Activated CD4-positive, alpha-beta T cell treated with anti-CD3 and anti-CD28 coated beads for 36 hours (primary cell): ENCODE measurements around the gene DKKL1. TPM values are rescaled to one million over a fixed set of nuclear protein-coding genes. Genes with fewer than 3 reads are reported as not detected.

ENCODE experiments used
- ATAC-seq: fragments of 200-7000 bp; cut with Tn5 transposase; one replicate; pipeline ENCODE4 v1.10.0; 2021; ENCODE audit warnings: mild to moderate bottlenecking, moderate library complexity
- CTCF ChIA-PET: fragments of 350-600 bp; sonication (Branson Sonifier 250); formaldehyde crosslinking; loops from one replicate; lab custom pipeline; 2021; ENCODE audit warnings: antibody characterized with exemption; lab: Charles Lee
- POLR2A ChIA-PET: fragments of 350-600 bp; sonication (Branson Sonifier 250); formaldehyde crosslinking; loops from one replicate; lab custom pipeline; 2021; ENCODE audit warnings: antibody characterized with exemption, inconsistent platforms; lab: Charles Lee
- DNase-seq: peaks from one replicate; pipeline ENCODE4 v3.0.0-alpha.2; 2020
- H3K27ac Mint-ChIP-seq: one replicate; pipeline ENCODE4 v1.8.0; 2021; ENCODE audit warnings: mixed read lengths
- H3K27me3 Mint-ChIP-seq: one replicate; pipeline ENCODE4 v1.8.0; 2021; ENCODE audit warnings: mixed read lengths
- H3K36me3 Mint-ChIP-seq: one replicate; pipeline ENCODE4 v1.8.0; 2021; ENCODE audit warnings: low read depth, mixed read lengths
- H3K4me1 Mint-ChIP-seq: one replicate; pipeline ENCODE4 v1.8.0; 2021; ENCODE audit warnings: mixed read lengths
- H3K4me3 Mint-ChIP-seq: one replicate; pipeline ENCODE4 v1.8.0; 2021; ENCODE audit warnings: mild to moderate bottlenecking, moderate library complexity, mixed read lengths
- H3K9me3 Mint-ChIP-seq: one replicate; pipeline ENCODE4 v1.8.0; 2021; ENCODE audit warnings: low read depth, mixed read lengths
- intact Hi-C, 2 experiments: fragments of 100-400 bp; cut with DNase I in 1 of 2; cut with micrococcal nuclease in 1 of 2; formaldehyde crosslinking; loops; one replicate each; pipeline versions ENCODE4 v1.14.2 to v1.15.1; 2022 to 2024; cut with DNase I, micrococcal nuclease
- total RNA-seq, 2 experiments: library from RNA; stranded (reverse); gene quantifications; one replicate each; pipeline ENCODE4 v1.2.3, GENCODE V29; 2021

The DKKL1 gene
- total RNA-seq, 2 experiments from 2014 or later, result not detected

- intact Hi-C loops, result loop anchor here in 1 of 2 experiments (2.0 kb wide), 1 partner anchor 15 kb away; no protein-coding TSS in a partner anchor
- H3K36me3 Mint-ChIP-seq, result no peaks in the 10 kb centered on the region
- ATAC-seq (no peak), DNase-seq (no peak)
- peaks cover 78% of the 10 kb centered on the region for H3K27me3 Mint-ChIP-seq
- CTCF ChIA-PET, result interaction anchor here (0.6 to 1.6 kb wide), 3 partner anchors 8 to 713 kb away, joined by 3 to 6 read pairs (median 3); no protein-coding TSS in a partner anchor
- POLR2A ChIA-PET, result no interaction called here
- no peaks in the 10 kb centered on the region for H3K9me3 Mint-ChIP-seq
- H3K4me3 Mint-ChIP-seq, result peak within 1 kb of the TSS; percentile 57
- H3K27ac Mint-ChIP-seq, result no peak within 1 kb of the TSS
- peaks cover 50% of the 10 kb centered on the region for H3K4me1 Mint-ChIP-seq
These were observed 59.7 kb downstream of the DKKL1 start, which contains the start of gene PTH2 for GRCh38 chr19:49423071-49423984. TSS of gene PTH2 (minus strand) at chr19:49423441. CDS start at chr19:49423339, 102 bp downstream.

- H3K4me3 Mint-ChIP-seq, result peak overlapping the region; percentile 15
- POLR2A ChIA-PET, result no interaction called here
- H3K27me3 Mint-ChIP-seq, result peaks cover 81% of the 10 kb centered on the region
- H3K36me3 Mint-ChIP-seq, result no peaks in the 10 kb centered on the region
- intact Hi-C loops, result loop anchor here in 1 of 2 experiments (2.0 kb wide), 1 partner anchor 15 kb away; no protein-coding TSS in a partner anchor
- ATAC-seq (no peak), DNase-seq (no peak)
- CTCF ChIA-PET, result interaction anchor here (0.6 to 1.6 kb wide), 3 partner anchors 9 to 713 kb away, joined by 3 to 6 read pairs (median 3); no protein-coding TSS in a partner anchor
- no peaks in the 10 kb centered on the region for H3K9me3 Mint-ChIP-seq
- H3K27ac Mint-ChIP-seq, result no peak overlapping the region
- H3K4me1 Mint-ChIP-seq, result peaks cover 54% of the 10 kb centered on the region
These were observed 60.3 kb downstream of the DKKL1 start for GRCh38 chr19:49423985-49424303.

Other genes starting within 250 kb of the DKKL1 start
- 1 to 10 TPM; 3.5 to 4.3 TPM for gene LIN7B, start 249.5 kb upstream of the DKKL1 start, total RNA-seq
- 1 to 10 TPM; 1.7 to 2.0 TPM for gene C19orf73, start 244.7 kb upstream of the DKKL1 start, total RNA-seq
- gene PPFIA3, start 244.3 kb upstream of the DKKL1 start, total RNA-seq, result 1 to 10 TPM; 5.4 to 6.1 TPM
- not detected for gene HRC, start 208.5 kb upstream of the DKKL1 start, total RNA-seq
- 1 to 10 TPM; 1.5 to 1.9 TPM for gene TRPM4, start 206.1 kb upstream of the DKKL1 start, total RNA-seq
- 1 to 10 TPM in 1 of 2 experiments, under 1 TPM in 1; 0.42 to 1.3 TPM for gene SLC6A16, start 38.7 kb upstream of the DKKL1 start, total RNA-seq
- 100 to 1,000 TPM; 152 to 191 TPM for gene CD37, start 28.5 kb upstream of the DKKL1 start, total RNA-seq
- gene TEAD2, start 1.5 kb upstream of the DKKL1 start, total RNA-seq, result not detected
- 1 to 10 TPM in 1 of 2 experiments, under 1 TPM in 1; 0.96 to 1.2 TPM for gene KASH5, start 24.4 kb downstream of the DKKL1 start, total RNA-seq
- gene PTH2, start 59.6 kb downstream of the DKKL1 start, total RNA-seq, result not detected
- gene GFY, start 61.5 kb downstream of the DKKL1 start, total RNA-seq, result not detected
- gene SLC17A7, start 77.7 kb downstream of the DKKL1 start, total RNA-seq, result under 1 TPM; 0.07 to 0.14 TPM
- 100 to 1,000 TPM; 117 to 138 TPM for gene PIH1D1, start 87.9 kb downstream of the DKKL1 start, total RNA-seq
- gene ALDH16A1, start 89.3 kb downstream of the DKKL1 start, total RNA-seq, result 10 to 100 TPM; 26.8 to 33.3 TPM
- 10 to 100 TPM; 38.6 to 43.2 TPM for gene FLT3LG, start 110.3 kb downstream of the DKKL1 start, total RNA-seq
- gene RPL13A, start 123.7 kb downstream of the DKKL1 start, total RNA-seq, result 1,000 to 10,000 TPM; 3,861 to 3,967 TPM
- gene RPS11, start 132.6 kb downstream of the DKKL1 start, total RNA-seq, result 1,000 to 10,000 TPM; 2,778 to 3,370 TPM
- 10 to 100 TPM; 16.3 to 18.1 TPM for gene FCGRT, start 148.8 kb downstream of the DKKL1 start, total RNA-seq
- 10 to 100 TPM; 10.9 to 13.5 TPM for gene RCN3, start 164.1 kb downstream of the DKKL1 start, total RNA-seq
- 10 to 100 TPM; 71.4 to 73.1 TPM for gene NOSIP, start 216.7 kb downstream of the DKKL1 start, total RNA-seq
- 1 to 10 TPM in 1 of 2 experiments, under 1 TPM in 1; 0.81 to 1.6 TPM for gene PRRG2, start 217.4 kb downstream of the DKKL1 start, total RNA-seq
- 10 to 100 TPM; 21.0 to 22.7 TPM for gene PRR12, start 227.3 kb downstream of the DKKL1 start, total RNA-seq